Measurements from ENCODE around the gene FLT1.

DNA sequence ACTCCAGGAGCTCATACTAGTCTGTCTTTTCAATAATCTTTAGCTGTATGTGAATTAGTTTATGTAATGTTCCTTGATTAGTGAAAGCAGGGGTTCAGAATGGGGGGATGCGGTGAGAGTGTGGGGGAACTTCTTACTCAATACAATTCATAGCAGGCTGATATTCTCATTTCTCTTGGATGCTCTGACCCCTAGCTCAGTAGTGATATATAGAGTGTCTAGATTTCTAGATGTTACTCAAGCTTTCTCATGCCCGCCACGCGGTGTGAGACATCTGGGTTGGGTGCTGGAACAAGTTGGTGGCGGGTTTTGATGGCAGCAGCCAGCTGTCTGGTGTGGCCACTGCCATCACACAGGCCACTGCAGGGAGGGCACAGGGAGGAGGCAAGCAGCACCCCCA lies 39.3 kb upstream of the FLT1 start:
- TF ChIP-seq POLR2AphosphoS5 (IDR thresholded peaks at IDR 0.05; ENCODE audit: low read depth, low read length) (no peak), SIN3A (IDR thresholded peaks at IDR 0.05; ENCODE audit: borderline replicate concordance, insufficient read depth, low read length) (no peak), TAF1 (IDR thresholded peaks at IDR 0.05; ENCODE audit: borderline replicate concordance, insufficient read depth, low read length) (no peak), FOXP2 (optimal IDR thresholded peaks at IDR 0.05; ENCODE audit: borderline replicate concordance, extremely low read depth, extremely low read length, insufficient read depth) (no peak)
- TF ChIP-seq, protein P1, sequence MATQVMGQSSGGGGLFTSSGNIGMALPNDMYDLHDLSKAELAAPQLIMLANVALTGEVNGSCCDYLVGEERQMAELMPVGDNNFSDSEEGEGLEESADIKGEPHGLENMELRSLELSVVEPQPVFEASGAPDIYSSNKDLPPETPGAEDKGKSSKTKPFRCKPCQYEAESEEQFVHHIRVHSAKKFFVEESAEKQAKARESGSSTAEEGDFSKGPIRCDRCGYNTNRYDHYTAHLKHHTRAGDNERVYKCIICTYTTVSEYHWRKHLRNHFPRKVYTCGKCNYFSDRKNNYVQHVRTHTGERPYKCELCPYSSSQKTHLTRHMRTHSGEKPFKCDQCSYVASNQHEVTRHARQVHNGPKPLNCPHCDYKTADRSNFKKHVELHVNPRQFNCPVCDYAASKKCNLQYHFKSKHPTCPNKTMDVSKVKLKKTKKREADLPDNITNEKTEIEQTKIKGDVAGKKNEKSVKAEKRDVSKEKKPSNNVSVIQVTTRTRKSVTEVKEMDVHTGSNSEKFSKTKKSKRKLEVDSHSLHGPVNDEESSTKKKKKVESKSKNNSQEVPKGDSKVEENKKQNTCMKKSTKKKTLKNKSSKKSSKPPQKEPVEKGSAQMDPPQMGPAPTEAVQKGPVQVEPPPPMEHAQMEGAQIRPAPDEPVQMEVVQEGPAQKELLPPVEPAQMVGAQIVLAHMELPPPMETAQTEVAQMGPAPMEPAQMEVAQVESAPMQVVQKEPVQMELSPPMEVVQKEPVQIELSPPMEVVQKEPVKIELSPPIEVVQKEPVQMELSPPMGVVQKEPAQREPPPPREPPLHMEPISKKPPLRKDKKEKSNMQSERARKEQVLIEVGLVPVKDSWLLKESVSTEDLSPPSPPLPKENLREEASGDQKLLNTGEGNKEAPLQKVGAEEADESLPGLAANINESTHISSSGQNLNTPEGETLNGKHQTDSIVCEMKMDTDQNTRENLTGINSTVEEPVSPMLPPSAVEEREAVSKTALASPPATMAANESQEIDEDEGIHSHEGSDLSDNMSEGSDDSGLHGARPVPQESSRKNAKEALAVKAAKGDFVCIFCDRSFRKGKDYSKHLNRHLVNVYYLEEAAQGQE (IDR thresholded peaks at IDR 0.05; ENCODE audit: insufficient read depth in 1 of 2, low read depth in 2 of 2, low read length in 2 of 2) = no peak
